Measurements from ENCODE around the gene RPL10. TPM values are rescaled to one million over a fixed set of nuclear protein-coding genes. Genes with fewer than 3 reads are reported as not detected.
A peak's percentile ranks its signal among the peaks of the same experiment; 100 is the strongest.

The RPL10 gene
- total and polyA plus RNA-seq, 2 of the 13 experiments (the other 11 are each of a cell fraction or from before 2014, with no cell fraction given) = 2,381 to 4,713 TPM

DNA sequence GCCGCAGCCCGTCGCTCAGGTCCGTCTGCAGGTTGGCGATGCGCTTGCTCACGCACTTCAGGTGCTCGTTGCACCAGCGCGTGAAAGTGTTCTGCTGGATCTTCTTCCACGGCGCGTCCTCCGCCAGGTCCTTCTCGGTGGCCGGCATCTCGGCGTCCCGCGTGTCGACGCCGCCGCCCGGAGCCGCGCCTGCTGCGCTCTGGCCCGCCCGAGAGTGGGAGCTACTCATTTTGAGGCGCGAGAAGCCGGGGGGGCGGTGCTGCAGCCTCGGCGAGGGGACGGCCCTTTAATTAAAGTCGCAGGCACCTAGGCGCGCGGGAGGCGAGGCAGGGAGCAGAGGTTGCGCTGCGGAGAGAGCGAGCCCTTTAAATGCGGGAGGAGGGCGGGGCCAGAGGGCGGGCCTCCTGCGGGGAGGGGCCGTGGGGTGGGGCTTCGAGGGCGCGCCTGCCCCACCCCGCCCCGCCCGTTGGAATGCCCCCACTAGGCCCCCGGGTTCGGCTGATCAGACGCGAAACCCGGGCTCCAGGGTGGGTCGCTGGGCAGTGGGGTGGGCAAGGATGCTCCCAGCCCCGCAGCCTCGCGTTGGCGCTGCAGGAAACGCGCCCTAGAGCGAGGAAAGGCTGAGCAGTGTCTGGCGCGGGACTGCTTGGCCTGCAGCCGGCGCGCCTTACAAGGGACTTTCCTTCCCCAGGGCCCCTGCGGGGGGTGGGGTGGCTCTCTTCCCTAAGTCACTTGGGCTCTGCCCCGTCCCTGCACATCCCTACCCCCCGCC, 27.0 kb upstream of the RPL10 start (continued):
- TF ChIP-seq, protein P1, sequence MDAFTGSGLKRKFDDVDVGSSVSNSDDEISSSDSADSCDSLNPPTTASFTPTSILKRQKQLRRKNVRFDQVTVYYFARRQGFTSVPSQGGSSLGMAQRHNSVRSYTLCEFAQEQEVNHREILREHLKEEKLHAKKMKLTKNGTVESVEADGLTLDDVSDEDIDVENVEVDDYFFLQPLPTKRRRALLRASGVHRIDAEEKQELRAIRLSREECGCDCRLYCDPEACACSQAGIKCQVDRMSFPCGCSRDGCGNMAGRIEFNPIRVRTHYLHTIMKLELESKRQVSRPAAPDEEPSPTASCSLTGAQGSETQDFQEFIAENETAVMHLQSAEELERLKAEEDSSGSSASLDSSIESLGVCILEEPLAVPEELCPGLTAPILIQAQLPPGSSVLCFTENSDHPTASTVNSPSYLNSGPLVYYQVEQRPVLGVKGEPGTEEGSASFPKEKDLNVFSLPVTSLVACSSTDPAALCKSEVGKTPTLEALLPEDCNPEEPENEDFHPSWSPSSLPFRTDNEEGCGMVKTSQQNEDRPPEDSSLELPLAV (CRISPR knock-in tag; conservative IDR thresholded peaks at IDR 0.05; ENCODE audit: low read depth) = no peak
- no peak for TF ChIP-seq SRSF9 (IDR thresholded peaks at IDR 0.05; ENCODE audit: borderline replicate concordance, insufficient read depth, low read depth, low read length, poor library complexity, severe bottlenecking)
- no peak for TF ChIP-seq FOXJ3 (CRISPR knock-in tag; IDR thresholded peaks at IDR 0.05; ENCODE audit: borderline replicate concordance)
- TF ChIP-seq ONECUT2 (CRISPR knock-in tag; IDR thresholded peaks at IDR 0.05) = no peak
- no peak for TF ChIP-seq MAFF (IDR thresholded peaks at IDR 0.05; ENCODE audit: low read depth, low read length)
- no peak for TF ChIP-seq MYC (CRISPR knock-in tag; IDR thresholded peaks at IDR 0.05; ENCODE audit: borderline replicate concordance)
- TF ChIP-seq, protein P2, sequence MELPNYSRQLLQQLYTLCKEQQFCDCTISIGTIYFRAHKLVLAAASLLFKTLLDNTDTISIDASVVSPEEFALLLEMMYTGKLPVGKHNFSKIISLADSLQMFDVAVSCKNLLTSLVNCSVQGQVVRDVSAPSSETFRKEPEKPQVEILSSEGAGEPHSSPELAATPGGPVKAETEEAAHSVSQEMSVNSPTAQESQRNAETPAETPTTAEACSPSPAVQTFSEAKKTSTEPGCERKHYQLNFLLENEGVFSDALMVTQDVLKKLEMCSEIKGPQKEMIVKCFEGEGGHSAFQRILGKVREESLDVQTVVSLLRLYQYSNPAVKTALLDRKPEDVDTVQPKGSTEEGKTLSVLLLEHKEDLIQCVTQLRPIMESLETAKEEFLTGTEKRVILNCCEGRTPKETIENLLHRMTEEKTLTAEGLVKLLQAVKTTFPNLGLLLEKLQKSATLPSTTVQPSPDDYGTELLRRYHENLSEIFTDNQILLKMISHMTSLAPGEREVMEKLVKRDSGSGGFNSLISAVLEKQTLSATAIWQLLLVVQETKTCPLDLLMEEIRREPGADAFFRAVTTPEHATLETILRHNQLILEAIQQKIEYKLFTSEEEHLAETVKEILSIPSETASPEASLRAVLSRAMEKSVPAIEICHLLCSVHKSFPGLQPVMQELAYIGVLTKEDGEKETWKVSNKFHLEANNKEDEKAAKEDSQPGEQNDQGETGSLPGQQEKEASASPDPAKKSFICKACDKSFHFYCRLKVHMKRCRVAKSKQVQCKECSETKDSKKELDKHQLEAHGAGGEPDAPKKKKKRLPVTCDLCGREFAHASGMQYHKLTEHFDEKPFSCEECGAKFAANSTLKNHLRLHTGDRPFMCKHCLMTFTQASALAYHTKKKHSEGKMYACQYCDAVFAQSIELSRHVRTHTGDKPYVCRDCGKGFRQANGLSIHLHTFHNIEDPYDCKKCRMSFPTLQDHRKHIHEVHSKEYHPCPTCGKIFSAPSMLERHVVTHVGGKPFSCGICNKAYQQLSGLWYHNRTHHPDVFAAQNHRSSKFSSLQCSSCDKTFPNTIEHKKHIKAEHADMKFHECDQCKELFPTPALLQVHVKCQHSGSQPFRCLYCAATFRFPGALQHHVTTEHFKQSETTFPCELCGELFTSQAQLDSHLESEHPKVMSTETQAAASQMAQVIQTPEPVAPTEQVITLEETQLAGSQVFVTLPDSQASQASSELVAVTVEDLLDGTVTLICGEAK (IDR thresholded peaks at IDR 0.05) = no peak
- TF ChIP-seq, protein P2 (CRISPR knock-in tag; IDR thresholded peaks at IDR 0.05) = peak; percentile 52
- TF ChIP-seq, protein P3, sequence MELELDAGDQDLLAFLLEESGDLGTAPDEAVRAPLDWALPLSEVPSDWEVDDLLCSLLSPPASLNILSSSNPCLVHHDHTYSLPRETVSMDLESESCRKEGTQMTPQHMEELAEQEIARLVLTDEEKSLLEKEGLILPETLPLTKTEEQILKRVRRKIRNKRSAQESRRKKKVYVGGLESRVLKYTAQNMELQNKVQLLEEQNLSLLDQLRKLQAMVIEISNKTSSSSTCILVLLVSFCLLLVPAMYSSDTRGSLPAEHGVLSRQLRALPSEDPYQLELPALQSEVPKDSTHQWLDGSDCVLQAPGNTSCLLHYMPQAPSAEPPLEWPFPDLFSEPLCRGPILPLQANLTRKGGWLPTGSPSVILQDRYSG (CRISPR knock-in tag; IDR thresholded peaks at IDR 0.05) = no peak
- TF ChIP-seq, protein P4, sequence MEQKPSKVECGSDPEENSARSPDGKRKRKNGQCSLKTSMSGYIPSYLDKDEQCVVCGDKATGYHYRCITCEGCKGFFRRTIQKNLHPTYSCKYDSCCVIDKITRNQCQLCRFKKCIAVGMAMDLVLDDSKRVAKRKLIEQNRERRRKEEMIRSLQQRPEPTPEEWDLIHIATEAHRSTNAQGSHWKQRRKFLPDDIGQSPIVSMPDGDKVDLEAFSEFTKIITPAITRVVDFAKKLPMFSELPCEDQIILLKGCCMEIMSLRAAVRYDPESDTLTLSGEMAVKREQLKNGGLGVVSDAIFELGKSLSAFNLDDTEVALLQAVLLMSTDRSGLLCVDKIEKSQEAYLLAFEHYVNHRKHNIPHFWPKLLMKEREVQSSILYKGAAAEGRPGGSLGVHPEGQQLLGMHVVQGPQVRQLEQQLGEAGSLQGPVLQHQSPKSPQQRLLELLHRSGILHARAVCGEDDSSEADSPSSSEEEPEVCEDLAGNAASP (CRISPR knock-in tag; IDR thresholded peaks at IDR 0.05; ENCODE audit: borderline replicate concordance) = no peak
- TF ChIP-seq, protein P5, sequence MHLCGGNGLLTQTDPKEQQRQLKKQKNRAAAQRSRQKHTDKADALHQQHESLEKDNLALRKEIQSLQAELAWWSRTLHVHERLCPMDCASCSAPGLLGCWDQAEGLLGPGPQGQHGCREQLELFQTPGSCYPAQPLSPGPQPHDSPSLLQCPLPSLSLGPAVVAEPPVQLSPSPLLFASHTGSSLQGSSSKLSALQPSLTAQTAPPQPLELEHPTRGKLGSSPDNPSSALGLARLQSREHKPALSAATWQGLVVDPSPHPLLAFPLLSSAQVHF (CRISPR knock-in tag; IDR thresholded peaks at IDR 0.05) = no peak
- TF ChIP-seq ARNT (IDR thresholded peaks at IDR 0.05) = no peak

Data from HepG2 (cell line).